ENCODE results near the gene ZGRF1.

ZGRF1 gene

DNA sequence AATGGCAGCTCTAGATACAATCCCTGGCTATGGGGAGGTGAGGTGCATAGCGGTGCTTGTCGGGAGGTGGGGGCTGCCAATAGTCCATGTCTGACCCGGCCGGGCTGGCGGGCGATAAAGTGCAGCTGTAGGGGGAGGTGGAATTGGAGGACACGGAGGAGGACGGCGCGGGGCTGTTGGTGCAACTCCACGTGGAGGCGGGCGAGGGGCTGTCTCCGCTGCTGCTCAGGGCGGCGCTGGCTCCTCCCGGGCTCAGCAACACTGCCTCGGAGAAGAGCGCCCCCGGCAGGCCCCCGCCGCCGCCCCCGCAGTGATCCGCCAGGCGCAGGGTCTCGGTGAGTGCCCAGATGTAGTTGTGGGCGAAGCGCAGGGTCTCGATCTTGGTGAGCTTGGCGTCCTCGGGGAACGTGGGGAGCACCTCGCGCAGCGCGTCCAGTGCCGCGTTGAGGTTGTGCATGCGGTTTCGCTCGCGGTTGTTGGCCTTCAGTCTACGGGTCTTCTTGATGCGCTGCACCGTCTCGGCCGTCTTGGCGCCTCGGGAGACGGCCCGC lies 122.0 kb downstream of the ZGRF1 start:
- peak overlapping the region; percentile 59; the same call in 1 of the 2 replicates for H3K27ac ChIP-seq (ENCODE audit: extremely low read depth, low read depth, low read length)
- no peaks in the 10 kb centered on the region for H3K9me3 ChIP-seq (ENCODE audit: control insufficient read depth, insufficient read depth, low read depth, low read length)
- peak overlapping the region; percentile 49 for H3K4me3 ChIP-seq (ENCODE audit: low read depth, low read length)
- no peaks in the 10 kb centered on the region for H3K36me3 ChIP-seq (ENCODE audit: control insufficient read depth in 2 of 2, insufficient read depth in 1 of 2, low read length in 2 of 2)
- no peaks in the 10 kb centered on the region for H3K4me1 ChIP-seq (ENCODE audit: control insufficient read depth, insufficient read depth, low read length)
- POLR2A ChIA-PET, result no interaction called here
- CTCF ChIA-PET, result interaction anchor here (0.5 to 1.3 kb wide), 3 partner anchors 9 to 66 kb away, joined by 3 to 4 read pairs (median 4); no protein-coding TSS in a partner anchor
- TF ChIP-seq, protein P1, sequence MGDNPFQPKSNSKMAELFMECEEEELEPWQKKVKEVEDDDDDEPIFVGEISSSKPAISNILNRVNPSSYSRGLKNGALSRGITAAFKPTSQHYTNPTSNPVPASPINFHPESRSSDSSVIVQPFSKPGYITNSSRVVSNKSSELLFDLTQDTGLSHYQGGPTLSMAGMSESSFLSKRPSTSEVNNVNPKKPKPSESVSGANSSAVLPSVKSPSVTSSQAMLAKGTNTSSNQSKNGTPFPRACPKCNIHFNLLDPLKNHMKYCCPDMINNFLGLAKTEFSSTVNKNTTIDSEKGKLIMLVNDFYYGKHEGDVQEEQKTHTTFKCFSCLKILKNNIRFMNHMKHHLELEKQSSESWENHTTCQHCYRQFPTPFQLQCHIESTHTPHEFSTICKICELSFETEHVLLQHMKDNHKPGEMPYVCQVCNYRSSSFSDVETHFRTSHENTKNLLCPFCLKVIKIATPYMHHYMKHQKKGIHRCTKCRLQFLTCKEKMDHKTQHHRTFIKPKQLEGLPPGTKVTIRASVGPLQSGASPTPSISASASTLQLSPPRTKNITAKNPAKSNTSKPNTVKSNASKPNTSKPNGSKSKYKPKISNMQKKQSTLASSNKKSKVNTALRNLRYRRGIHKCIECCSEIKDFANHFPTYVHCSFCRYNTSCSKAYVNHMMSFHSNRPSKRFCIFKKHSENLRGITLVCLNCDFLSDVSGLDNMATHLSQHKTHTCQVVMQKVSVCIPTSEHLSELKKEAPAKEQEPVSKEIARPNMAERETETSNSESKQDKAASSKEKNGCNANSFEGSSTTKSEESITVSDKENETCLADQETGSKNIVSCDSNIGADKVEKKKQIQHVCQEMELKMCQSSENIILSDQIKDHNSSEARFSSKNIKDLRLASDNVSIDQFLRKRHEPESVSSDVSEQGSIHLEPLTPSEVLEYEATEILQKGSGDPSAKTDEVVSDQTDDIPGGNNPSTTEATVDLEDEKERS (tag by site-specific recombination; IDR thresholded peaks at IDR 0.05), result no peak
- TF ChIP-seq YY2 (tag by site-specific recombination; IDR thresholded peaks at IDR 0.05) (peak; percentile 19; the same call in 1 of the 2 replicates), ZNF416 (tag by site-specific recombination; IDR thresholded peaks at IDR 0.05) (no peak), TCF7L2 (IDR thresholded peaks at IDR 0.05; ENCODE audit: borderline replicate concordance, low read depth, low read length) (no peak), ZNF214 (tag by site-specific recombination; IDR thresholded peaks at IDR 0.05; ENCODE audit: borderline replicate concordance) (no peak), ZNF239 (tag by site-specific recombination; IDR thresholded peaks at IDR 0.05) (no peak), ZIC2 (tag by site-specific recombination; IDR thresholded peaks at IDR 0.05) (0 out of 2 replicates have a peak, but pooled peaks have one; percentile 13), ZFP69B (tag by site-specific recombination; IDR thresholded peaks at IDR 0.05) (0 out of 2 replicates have a peak, but pooled peaks have one; percentile 31), ZNF792 (tag by site-specific recombination; IDR thresholded peaks at IDR 0.05) (no peak), WT1 (tag by site-specific recombination; IDR thresholded peaks at IDR 0.05) (no peak), OVOL3 (tag by site-specific recombination; IDR thresholded peaks at IDR 0.05) (no peak), ZNF433 (tag by site-specific recombination; IDR thresholded peaks at IDR 0.05; ENCODE audit: low read depth) (no peak), ZNF19 (tag by site-specific recombination; IDR thresholded peaks at IDR 0.05; ENCODE audit: low read depth) (no peak), ZNF600 (tag by site-specific recombination; IDR thresholded peaks at IDR 0.05) (0 out of 2 replicates have a peak, but pooled peaks have one; percentile 41), ZXDB (tag by site-specific recombination; IDR thresholded peaks at IDR 0.05) (peak; percentile 26), ZNF391 (tag by site-specific recombination; IDR thresholded peaks at IDR 0.05; ENCODE audit: borderline replicate concordance, low read depth) (no peak), ZNF175 (tag by site-specific recombination; IDR thresholded peaks at IDR 0.05) (no peak), ZNF624 (tag by site-specific recombination; IDR thresholded peaks at IDR 0.05) (no peak), ZNF561 (tag by site-specific recombination; IDR thresholded peaks at IDR 0.05; ENCODE audit: borderline replicate concordance) (no peak), ZNF223 (tag by site-specific recombination; IDR thresholded peaks at IDR 0.05) (no peak), SP7 (tag by site-specific recombination; IDR thresholded peaks at IDR 0.05) (peak; percentile 27; the same call in 1 of the 2 replicates), HOXD13 (CRISPR knock-in tag; IDR thresholded peaks at IDR 0.05; ENCODE audit: borderline replicate concordance) (no peak), ZNF184 (tag by site-specific recombination; IDR thresholded peaks at IDR 0.05) (no peak), ZNF670 (tag by site-specific recombination; IDR thresholded peaks at IDR 0.05; ENCODE audit: low read depth) (no peak), ZNF843 (tag by site-specific recombination; IDR thresholded peaks at IDR 0.05) (0 out of 2 replicates have a peak, but pooled peaks have one; percentile 10)
- TF ChIP-seq, protein P2, sequence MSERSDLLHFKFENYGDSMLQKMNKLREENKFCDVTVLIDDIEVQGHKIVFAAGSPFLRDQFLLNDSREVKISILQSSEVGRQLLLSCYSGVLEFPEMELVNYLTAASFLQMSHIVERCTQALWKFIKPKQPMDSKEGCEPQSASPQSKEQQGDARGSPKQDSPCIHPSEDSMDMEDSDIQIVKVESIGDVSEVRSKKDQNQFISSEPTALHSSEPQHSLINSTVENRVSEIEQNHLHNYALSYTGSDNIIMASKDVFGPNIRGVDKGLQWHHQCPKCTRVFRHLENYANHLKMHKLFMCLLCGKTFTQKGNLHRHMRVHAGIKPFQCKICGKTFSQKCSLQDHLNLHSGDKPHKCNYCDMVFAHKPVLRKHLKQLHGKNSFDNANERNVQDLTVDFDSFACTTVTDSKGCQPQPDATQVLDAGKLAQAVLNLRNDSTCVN (tag by site-specific recombination; optimal IDR thresholded peaks at IDR 0.05), result peak; percentile 78
- TF ChIP-seq, protein P3, sequence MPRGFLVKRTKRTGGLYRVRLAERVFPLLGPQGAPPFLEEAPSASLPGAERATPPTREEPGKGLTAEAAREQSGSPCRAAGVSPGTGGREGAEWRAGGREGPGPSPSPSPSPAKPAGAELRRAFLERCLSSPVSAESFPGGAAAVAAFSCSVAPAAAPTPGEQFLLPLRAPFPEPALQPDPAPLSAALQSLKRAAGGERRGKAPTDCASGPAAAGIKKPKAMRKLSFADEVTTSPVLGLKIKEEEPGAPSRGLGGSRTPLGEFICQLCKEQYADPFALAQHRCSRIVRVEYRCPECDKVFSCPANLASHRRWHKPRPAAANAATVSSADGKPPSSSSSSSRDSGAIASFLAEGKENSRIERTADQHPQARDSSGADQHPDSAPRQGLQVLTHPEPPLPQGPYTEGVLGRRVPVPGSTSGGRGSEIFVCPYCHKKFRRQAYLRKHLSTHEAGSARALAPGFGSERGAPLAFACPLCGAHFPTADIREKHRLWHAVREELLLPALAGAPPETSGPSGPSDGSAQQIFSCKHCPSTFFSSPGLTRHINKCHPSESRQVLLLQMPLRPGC (tag by site-specific recombination; IDR thresholded peaks at IDR 0.05), result no peak
- TF ChIP-seq, protein P4, sequence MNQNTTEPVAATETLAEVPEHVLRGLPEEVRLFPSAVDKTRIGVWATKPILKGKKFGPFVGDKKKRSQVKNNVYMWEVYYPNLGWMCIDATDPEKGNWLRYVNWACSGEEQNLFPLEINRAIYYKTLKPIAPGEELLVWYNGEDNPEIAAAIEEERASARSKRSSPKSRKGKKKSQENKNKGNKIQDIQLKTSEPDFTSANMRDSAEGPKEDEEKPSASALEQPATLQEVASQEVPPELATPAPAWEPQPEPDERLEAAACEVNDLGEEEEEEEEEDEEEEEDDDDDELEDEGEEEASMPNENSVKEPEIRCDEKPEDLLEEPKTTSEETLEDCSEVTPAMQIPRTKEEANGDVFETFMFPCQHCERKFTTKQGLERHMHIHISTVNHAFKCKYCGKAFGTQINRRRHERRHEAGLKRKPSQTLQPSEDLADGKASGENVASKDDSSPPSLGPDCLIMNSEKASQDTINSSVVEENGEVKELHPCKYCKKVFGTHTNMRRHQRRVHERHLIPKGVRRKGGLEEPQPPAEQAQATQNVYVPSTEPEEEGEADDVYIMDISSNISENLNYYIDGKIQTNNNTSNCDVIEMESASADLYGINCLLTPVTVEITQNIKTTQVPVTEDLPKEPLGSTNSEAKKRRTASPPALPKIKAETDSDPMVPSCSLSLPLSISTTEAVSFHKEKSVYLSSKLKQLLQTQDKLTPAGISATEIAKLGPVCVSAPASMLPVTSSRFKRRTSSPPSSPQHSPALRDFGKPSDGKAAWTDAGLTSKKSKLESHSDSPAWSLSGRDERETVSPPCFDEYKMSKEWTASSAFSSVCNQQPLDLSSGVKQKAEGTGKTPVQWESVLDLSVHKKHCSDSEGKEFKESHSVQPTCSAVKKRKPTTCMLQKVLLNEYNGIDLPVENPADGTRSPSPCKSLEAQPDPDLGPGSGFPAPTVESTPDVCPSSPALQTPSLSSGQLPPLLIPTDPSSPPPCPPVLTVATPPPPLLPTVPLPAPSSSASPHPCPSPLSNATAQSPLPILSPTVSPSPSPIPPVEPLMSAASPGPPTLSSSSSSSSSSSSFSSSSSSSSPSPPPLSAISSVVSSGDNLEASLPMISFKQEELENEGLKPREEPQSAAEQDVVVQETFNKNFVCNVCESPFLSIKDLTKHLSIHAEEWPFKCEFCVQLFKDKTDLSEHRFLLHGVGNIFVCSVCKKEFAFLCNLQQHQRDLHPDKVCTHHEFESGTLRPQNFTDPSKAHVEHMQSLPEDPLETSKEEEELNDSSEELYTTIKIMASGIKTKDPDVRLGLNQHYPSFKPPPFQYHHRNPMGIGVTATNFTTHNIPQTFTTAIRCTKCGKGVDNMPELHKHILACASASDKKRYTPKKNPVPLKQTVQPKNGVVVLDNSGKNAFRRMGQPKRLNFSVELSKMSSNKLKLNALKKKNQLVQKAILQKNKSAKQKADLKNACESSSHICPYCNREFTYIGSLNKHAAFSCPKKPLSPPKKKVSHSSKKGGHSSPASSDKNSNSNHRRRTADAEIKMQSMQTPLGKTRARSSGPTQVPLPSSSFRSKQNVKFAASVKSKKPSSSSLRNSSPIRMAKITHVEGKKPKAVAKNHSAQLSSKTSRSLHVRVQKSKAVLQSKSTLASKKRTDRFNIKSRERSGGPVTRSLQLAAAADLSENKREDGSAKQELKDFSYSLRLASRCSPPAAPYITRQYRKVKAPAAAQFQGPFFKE (tag by site-specific recombination; IDR thresholded peaks at IDR 0.05; ENCODE audit: borderline replicate concordance), result no peak

All from HEK293 (cell line).